SKM-1 treated with dmso at 0.1 percent for 144 hours (cell line): ENCODE data around the gene GTF2H3.

ENCODE experiments used
- DNase-seq: peaks from one replicate; lab custom pipeline; 2025; ENCODE audit not compliant: unreplicated experiment; lab: John Stamatoyannopoulos, UW

Gene GTF2H3

DNA sequence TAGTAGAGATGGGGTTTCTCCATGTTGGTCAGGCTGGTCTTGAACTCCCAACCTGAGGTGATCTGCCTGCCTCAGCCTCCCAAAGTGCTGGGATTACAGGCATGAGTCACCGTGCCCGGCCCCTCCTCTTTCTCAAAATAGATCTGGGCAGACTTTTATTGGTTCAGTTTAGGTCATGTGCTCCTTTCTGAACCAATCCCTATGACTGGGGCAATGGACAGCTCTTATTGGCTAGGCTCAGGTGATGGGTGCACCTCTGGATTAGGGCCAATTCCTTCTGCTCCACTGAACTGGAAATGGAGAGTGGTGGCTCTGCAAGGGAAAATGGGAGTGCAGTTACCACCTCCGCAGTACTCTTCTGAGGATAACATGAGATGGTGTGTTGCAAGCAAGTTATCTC, 72.3 kb downstream of the GTF2H3 start:
- DNase-seq = no peak

DNA sequence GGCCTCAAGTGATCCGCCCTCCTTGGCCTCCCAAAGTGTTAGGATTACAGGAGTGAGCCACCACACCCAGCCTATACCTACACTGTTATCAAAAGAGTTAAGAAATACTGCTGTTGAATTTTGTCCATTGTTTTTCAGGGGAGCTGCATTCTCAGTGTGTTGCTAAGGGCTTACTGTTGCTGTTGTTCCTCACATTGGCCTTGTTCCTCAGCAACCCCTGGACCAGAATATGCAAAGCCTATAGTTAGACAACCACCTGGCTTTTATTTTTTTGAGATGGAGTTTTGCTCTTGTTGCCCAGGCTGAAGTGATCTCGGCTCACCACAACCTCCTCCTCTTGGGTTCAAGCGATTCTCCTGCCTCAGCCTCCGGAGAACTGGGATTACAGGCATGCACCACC, 73.8 kb downstream of the GTF2H3 start:
- no peak for DNase-seq
